ENCODE measurements around the gene LRRC38.

The LRRC38 gene

DNA sequence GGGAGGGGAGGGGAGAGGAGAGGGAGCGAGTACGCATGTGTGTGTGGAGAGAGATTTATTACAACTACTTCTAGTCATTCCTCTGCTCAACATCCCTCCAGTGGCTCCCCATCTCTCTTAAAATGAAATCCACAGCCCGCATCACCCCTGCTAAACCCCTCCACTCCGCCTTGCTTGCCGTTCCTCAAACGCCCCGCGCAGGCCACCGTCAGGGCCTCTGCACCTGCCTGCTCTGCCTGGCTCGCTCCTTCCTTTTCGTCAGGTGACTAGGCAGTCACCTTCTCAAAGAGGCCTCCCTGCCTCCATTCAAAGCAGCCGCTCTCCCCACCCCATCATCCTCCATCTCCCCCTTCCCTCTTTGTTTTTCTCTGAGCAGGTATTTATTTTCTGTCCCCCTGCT lies 29.9 kb downstream of the LRRC38 start:
- Histone ChIP-seq H3K36me3 (ENCODE audit: control insufficient read depth in 2 of 2, insufficient read depth in 1 of 2, low read length in 2 of 2) (no peaks in the 10 kb centered on the region), H3K4me1 (ENCODE audit: control insufficient read depth, insufficient read depth, low read length) (no peaks in the 10 kb centered on the region), H3K9me3 (ENCODE audit: control insufficient read depth, insufficient read depth, low read depth, low read length) (no peaks in the 10 kb centered on the region), H3K4me3 (ENCODE audit: low read depth, low read length) (no peak overlapping the region), H3K27ac (ENCODE audit: extremely low read depth, low read depth, low read length) (no peak overlapping the region)
- ChIA-PET CTCF (interaction anchor here (0.9 kb wide), 1 partner anchor 17 kb away, joined by 3 read pairs; no protein-coding TSS in a partner anchor), POLR2A (no interaction called here)
- TF ChIP-seq ZNF274 (IDR thresholded peaks at IDR 0.05; ENCODE audit: low read length) (no peak), ZNF274 (tag by site-specific recombination; IDR thresholded peaks at IDR 0.05; ENCODE audit: borderline replicate concordance) (no peak), ZNF398 (tag by site-specific recombination; IDR thresholded peaks at IDR 0.05) (no peak), ZFP69B (tag by site-specific recombination; IDR thresholded peaks at IDR 0.05) (no peak), SCRT1 (tag by site-specific recombination; IDR thresholded peaks at IDR 0.05; ENCODE audit: borderline replicate concordance) (no peak), ZSCAN18 (tag by site-specific recombination; IDR thresholded peaks at IDR 0.05) (no peak)
- TF ChIP-seq, protein P1, sequence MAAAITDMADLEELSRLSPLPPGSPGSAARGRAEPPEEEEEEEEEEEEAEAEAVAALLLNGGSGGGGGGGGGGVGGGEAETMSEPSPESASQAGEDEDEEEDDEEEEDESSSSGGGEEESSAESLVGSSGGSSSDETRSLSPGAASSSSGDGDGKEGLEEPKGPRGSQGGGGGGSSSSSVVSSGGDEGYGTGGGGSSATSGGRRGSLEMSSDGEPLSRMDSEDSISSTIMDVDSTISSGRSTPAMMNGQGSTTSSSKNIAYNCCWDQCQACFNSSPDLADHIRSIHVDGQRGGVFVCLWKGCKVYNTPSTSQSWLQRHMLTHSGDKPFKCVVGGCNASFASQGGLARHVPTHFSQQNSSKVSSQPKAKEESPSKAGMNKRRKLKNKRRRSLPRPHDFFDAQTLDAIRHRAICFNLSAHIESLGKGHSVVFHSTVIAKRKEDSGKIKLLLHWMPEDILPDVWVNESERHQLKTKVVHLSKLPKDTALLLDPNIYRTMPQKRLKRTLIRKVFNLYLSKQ (tag by site-specific recombination; IDR thresholded peaks at IDR 0.05; ENCODE audit: borderline replicate concordance): no peak

DNA sequence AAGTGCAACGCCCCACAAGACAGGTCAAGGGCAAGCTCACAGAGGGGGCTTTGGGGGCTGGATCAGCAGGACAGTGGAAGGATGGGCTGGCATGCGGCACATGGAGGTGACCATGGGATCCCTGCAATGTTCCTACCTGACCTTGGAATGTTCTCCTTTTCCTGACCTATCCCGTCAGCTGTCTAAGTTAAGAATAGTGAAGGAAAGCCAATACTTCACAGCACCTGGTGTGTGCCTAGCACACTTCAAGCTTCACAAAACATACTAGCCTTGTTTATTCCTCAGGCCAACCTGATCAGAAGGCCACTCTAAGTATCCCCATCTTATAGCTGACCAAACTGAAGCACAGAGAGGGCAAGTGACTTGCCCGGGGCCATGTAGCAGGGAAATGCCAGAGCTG lies 31.2 kb downstream of the LRRC38 start:
- ChIA-PET CTCF (no interaction called here), POLR2A (no interaction called here)
- Histone ChIP-seq H3K27ac (ENCODE audit: extremely low read depth, low read depth, low read length) (no peak overlapping the region), H3K4me3 (ENCODE audit: low read depth, low read length) (no peak overlapping the region), H3K36me3 (ENCODE audit: control insufficient read depth in 2 of 2, insufficient read depth in 1 of 2, low read length in 2 of 2) (no peaks in the 10 kb centered on the region), H3K4me1 (ENCODE audit: control insufficient read depth, insufficient read depth, low read length) (no peaks in the 10 kb centered on the region), H3K9me3 (ENCODE audit: control insufficient read depth, insufficient read depth, low read depth, low read length) (no peaks in the 10 kb centered on the region)
- no peak for TF ChIP-seq ZNF600 (tag by site-specific recombination; IDR thresholded peaks at IDR 0.05)
- TF ChIP-seq ZFP69B (tag by site-specific recombination; IDR thresholded peaks at IDR 0.05): no peak
- no peak for TF ChIP-seq ZNF416 (tag by site-specific recombination; IDR thresholded peaks at IDR 0.05)
- no peak for TF ChIP-seq ZNF530 (tag by site-specific recombination; IDR thresholded peaks at IDR 0.05; ENCODE audit: low read depth)
- TF ChIP-seq ZNF571 (tag by site-specific recombination; IDR thresholded peaks at IDR 0.05): no peak
- no peak for TF ChIP-seq ZNF155 (tag by site-specific recombination; IDR thresholded peaks at IDR 0.05)
- no peak for TF ChIP-seq ZNF433 (tag by site-specific recombination; IDR thresholded peaks at IDR 0.05; ENCODE audit: low read depth)

DNA sequence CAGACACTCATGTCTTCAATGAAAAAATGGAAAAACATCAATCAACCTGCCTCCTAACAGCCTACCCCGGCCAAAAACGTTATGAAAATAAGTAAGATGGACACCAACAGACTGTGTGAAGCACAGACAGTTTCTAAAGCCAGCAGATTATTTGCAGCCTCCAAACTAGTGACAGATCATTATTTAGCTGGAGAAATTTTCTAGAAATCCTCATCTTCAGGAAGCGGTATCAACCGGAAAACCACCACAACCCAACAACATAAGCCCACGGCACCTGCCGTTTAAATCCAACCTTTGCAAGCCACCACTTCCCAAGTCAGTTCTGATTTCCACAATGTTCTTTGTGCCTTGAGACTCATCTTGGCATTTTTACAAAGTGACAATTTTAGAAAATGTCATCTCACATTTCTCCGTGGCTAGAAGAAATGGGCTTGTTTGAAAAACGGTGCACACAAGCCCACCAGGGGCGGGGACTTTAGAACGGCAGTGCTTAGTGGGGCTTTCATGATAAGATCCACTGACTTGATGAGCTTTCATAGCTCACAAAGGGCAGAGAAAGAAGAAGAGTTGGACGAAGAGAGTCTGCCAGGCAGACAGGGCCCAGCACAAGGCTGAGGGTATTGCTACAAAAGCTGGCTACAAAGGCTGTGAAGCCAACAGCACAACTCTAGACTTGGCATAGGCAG lies 34.5 kb downstream of the LRRC38 start:
- no peaks in the 10 kb centered on the region for H3K9me3 ChIP-seq (ENCODE audit: control insufficient read depth, insufficient read depth, low read depth, low read length)
- H3K36me3 ChIP-seq (ENCODE audit: control insufficient read depth in 2 of 2, insufficient read depth in 1 of 2, low read length in 2 of 2): no peaks in the 10 kb centered on the region
- no peaks in the 10 kb centered on the region for H3K4me1 ChIP-seq (ENCODE audit: control insufficient read depth, insufficient read depth, low read length)
- CTCF ChIA-PET: interaction anchor here (0.7 to 1.1 kb wide), 2 partner anchors 9 to 12 kb away, joined by 3 read pairs; no protein-coding TSS in a partner anchor
- no peak overlapping the region for H3K27ac ChIP-seq (ENCODE audit: extremely low read depth, low read depth, low read length)
- H3K4me3 ChIP-seq (ENCODE audit: low read depth, low read length): no peak overlapping the region
- POLR2A ChIA-PET: no interaction called here
- no peak for TF ChIP-seq ZNF629 (tag by site-specific recombination; IDR thresholded peaks at IDR 0.05)
- TF ChIP-seq ZNF600 (tag by site-specific recombination; IDR thresholded peaks at IDR 0.05): no peak
- TF ChIP-seq ZBTB17 (tag by site-specific recombination; IDR thresholded peaks at IDR 0.05): no peak
- TF ChIP-seq, protein P2, sequence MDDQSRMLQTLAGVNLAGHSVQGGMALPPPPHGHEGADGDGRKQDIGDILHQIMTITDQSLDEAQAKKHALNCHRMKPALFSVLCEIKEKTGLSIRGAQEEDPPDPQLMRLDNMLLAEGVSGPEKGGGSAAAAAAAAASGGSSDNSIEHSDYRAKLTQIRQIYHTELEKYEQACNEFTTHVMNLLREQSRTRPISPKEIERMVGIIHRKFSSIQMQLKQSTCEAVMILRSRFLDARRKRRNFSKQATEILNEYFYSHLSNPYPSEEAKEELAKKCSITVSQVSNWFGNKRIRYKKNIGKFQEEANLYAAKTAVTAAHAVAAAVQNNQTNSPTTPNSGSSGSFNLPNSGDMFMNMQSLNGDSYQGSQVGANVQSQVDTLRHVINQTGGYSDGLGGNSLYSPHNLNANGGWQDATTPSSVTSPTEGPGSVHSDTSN (CRISPR knock-in tag; IDR thresholded peaks at IDR 0.05): no peak
- TF ChIP-seq ZNF660 (tag by site-specific recombination; IDR thresholded peaks at IDR 0.05): no peak
- TF ChIP-seq HOXD13 (CRISPR knock-in tag; IDR thresholded peaks at IDR 0.05; ENCODE audit: borderline replicate concordance): no peak
- TF ChIP-seq MYNN (tag by site-specific recombination; IDR thresholded peaks at IDR 0.05; ENCODE audit: borderline replicate concordance): no peak
- no peak for TF ChIP-seq ZNF777 (tag by site-specific recombination; IDR thresholded peaks at IDR 0.05; ENCODE audit: borderline replicate concordance)
- TF ChIP-seq ZNF768 (tag by site-specific recombination; IDR thresholded peaks at IDR 0.05): no peak
- no peak for TF ChIP-seq ZNF792 (tag by site-specific recombination; IDR thresholded peaks at IDR 0.05)

Measured in HEK293 (cell line).